K562 (cell line): ENCODE data around the gene ARHGEF7. TPM values are rescaled to one million over a fixed set of nuclear protein-coding genes. Genes with fewer than 3 reads are reported as not detected.

ENCODE experiments used
- ATAC-seq: fragments of 200-7000 bp; cut with Tn5 transposase; 3 replicates; pipeline ENCODE4 v1.9.1; 2020; ENCODE audit warnings: moderate library complexity
- BruUV-seq: library from RNA; stranded (reverse); fragments of 400-500 nt; replicated peaks from 2 replicates; lab custom pipeline; 2021; lab: Mats Ljungman, UMichigan
- CTCF ChIA-PET: fragments of 300-600 bp; formaldehyde crosslinking; extraction: SDS; loops from one replicate; lab custom pipeline; 2021; ENCODE audit warnings: low intra/inter-chr PET ratio; lab: Yijun Ruan, JAX
- POLR2A ChIA-PET: fragments of 300-600, 350-650 bp; sonication (Branson Sonifier 250); formaldehyde crosslinking; extraction: SDS; loops from one replicate; lab custom pipeline; 2021; ENCODE audit warnings: antibody characterized with exemption, inconsistent platforms; lab: Yijun Ruan, JAX
- DNase-seq, 4 experiments: peaks; one replicate each; pipeline versions ENCODE4 v3.0.0 to v3.0.0-alpha.2; 2011 to 2018; ENCODE audit warnings: low spot score in 3 of 4, mixed read lengths in 3 of 4; ENCODE audit errors: extremely low read depth in 1 of 4
- FAIRE-seq: peaks from 2 replicates; lab custom pipeline; 2011; peaks lifted over from hg19 to GRCh38; lab: Jason Lieb, UNC
- H2AFZ ChIP-seq: 2 replicates; pipeline ENCODE4 v1.6.0; 2011; ENCODE audit warnings: low read depth, low read length, control low read depth, inconsistent platforms
- H3K27ac ChIP-seq: fragments of 200-600 bp; 3 replicates; pipeline ENCODE4 v1.8.0; 2011; ENCODE audit warnings: low read depth, mild to moderate bottlenecking, control low read depth, inconsistent platforms, low read length, moderate library complexity, mixed read lengths; ENCODE audit errors: extremely low read depth
- H3K27me3 ChIP-seq, 2 experiments: fragments of 300-600 bp in 1 of 2; 2 replicates in 1 of 2; 3 replicates in 1 of 2; pipeline versions ENCODE4 v1.6.0 to v1.8.0; 2011; ENCODE audit warnings: inconsistent platforms in 2 of 2, low read length in 2 of 2, mild to moderate bottlenecking in 1 of 2, mixed read lengths in 1 of 2, moderate library complexity in 1 of 2; ENCODE audit not compliant: control insufficient read depth in 2 of 2, insufficient read depth in 2 of 2
- H3K36me3 ChIP-seq: fragments of 300-600 bp; 3 replicates; pipeline ENCODE4 v1.8.0; 2011; ENCODE audit warnings: mild to moderate bottlenecking, low read length, inconsistent platforms; ENCODE audit not compliant: control insufficient read depth, insufficient read depth
- H3K4me1 ChIP-seq, 2 experiments: fragments of 200-600 bp in 1 of 2; replicated peaks in 1 of 2; 2 replicates in 1 of 2; 3 replicates in 1 of 2; pipeline versions ENCODE4 v1.5.1 to v1.8.0; 2011; ENCODE audit warnings: inconsistent platforms in 2 of 2, low read length in 2 of 2, mild to moderate bottlenecking in 1 of 2, mixed read lengths in 1 of 2, moderate library complexity in 1 of 2; ENCODE audit not compliant: control insufficient read depth in 2 of 2, insufficient read depth in 2 of 2
- H3K4me2 ChIP-seq: 2 replicates; pipeline ENCODE4 v1.6.1; 2011; ENCODE audit warnings: low read length, control low read depth, inconsistent platforms, mixed read lengths; ENCODE audit not compliant: insufficient read depth
- H3K4me3 ChIP-seq: fragments of 200-600 bp; sonication (generic), shearing (Covaris generic); 2 replicates; pipeline ENCODE4 v1.5.1; 2016; ENCODE audit warnings: control low read depth, inconsistent platforms
- H3K79me2 ChIP-seq: fragments of 200-600 bp; 3 replicates; pipeline ENCODE4 v1.8.0; 2011; ENCODE audit warnings: low read length, inconsistent platforms; ENCODE audit not compliant: control insufficient read depth, insufficient read depth
- H3K9ac ChIP-seq, 2 experiments: 2 replicates each; pipeline versions ENCODE4 v1.6.0 to v1.6.1; 2011; ENCODE audit warnings: low read depth in 2 of 2, low read length in 2 of 2, control low read depth in 1 of 2, inconsistent platforms in 1 of 2, mild to moderate bottlenecking in 1 of 2, mixed read lengths in 1 of 2; ENCODE audit not compliant: insufficient read depth in 1 of 2
- H3K9me1 ChIP-seq: one replicate; pipeline ENCODE4 v1.6.0; 2011; ENCODE audit warnings: inconsistent platforms, mild to moderate bottlenecking, low read length, moderate library complexity; ENCODE audit not compliant: control insufficient read depth, insufficient read depth
- H3K9me3 ChIP-seq: replicated peaks from 2 replicates; pipeline ENCODE4 v1.5.1; 2011; ENCODE audit warnings: low read depth, low read length, inconsistent platforms; ENCODE audit not compliant: control insufficient read depth, insufficient read depth
- H4K20me1 ChIP-seq: replicated peaks from 2 replicates; pipeline ENCODE4 v1.6.1; 2011; ENCODE audit warnings: low read length, inconsistent platforms, mixed read lengths; ENCODE audit not compliant: control insufficient read depth, insufficient read depth
- BMI1 ChIP-seq: fragments of 150-350 bp; IDR thresholded peaks from 2 replicates; pipeline ENCODE4 v1.6.1; 2014; ENCODE audit warnings: low read length
- DPF2 ChIP-seq: fragments of 450-650 bp; IDR thresholded peaks from 2 replicates; pipeline ENCODE4 v1.6.1; 2016
- ELF4 ChIP-seq: fragments of 450-650 bp; formaldehyde crosslinking; IDR thresholded peaks from 2 replicates; pipeline ENCODE4 v1.4.0; 2022; ENCODE audit warnings: missing genetic modification characterization
- EP400 ChIP-seq: fragments of 450-650 bp; IDR thresholded peaks from 2 replicates; pipeline ENCODE4 v1.6.1; 2017; ENCODE audit warnings: antibody characterized with exemption, mild to moderate bottlenecking, moderate library complexity
- FOXK1 ChIP-seq: sonication (generic); formaldehyde crosslinking; IDR thresholded peaks from 2 replicates; pipeline ENCODE4 v1.8.0; 2022; ENCODE audit warnings: missing genetic modification reagents, mild to moderate bottlenecking, borderline replicate concordance
- HMG20B ChIP-seq: fragments of 250-450 bp; sonication (Bioruptor Pico); IDR thresholded peaks from 2 replicates; pipeline ENCODE4 v1.5.0; 2021; ENCODE audit warnings: mild to moderate bottlenecking
- MCM7 ChIP-seq, 2 experiments: fragments of 450-650 bp; IDR thresholded peaks; 2 replicates each; pipeline ENCODE4 v1.6.1; 2016 to 2018
- SRSF1 ChIP-seq: fragments of 200-400 bp; formaldehyde crosslinking; IDR thresholded peaks from 2 replicates; pipeline ENCODE4 v1.6.1; 2017; ENCODE audit warnings: mild to moderate bottlenecking, low read depth, low read length, moderate library complexity
- ZNF785 ChIP-seq: fragments of 250-450 bp; sonication (Bioruptor Pico); IDR thresholded peaks from 2 replicates; pipeline ENCODE4 v1.4.0; 2020; ENCODE audit warnings: mild to moderate bottlenecking
- WGBS: fragments of 100-300 bp; shearing (Covaris generic); methylation state at CpG from one replicate; pipeline ENCODE4 v1.1.6; 2016; ENCODE audit warnings: low coverage, mixed read lengths; ENCODE audit not compliant: insufficient coverage; ENCODE audit errors: missing lambda C conversion rate; 5-methylcytosine and 5-hydroxymethylcytosine counted together
- in situ Hi-C: fragments of 300-500 bp; cut with MboI; formaldehyde crosslinking; loops from 4 replicates; pipeline ENCODE4 v1.15.0; 2018; ENCODE audit warnings: inconsistent platforms, mixed read lengths
- intact Hi-C: fragments of 100-400 bp; cut with micrococcal nuclease; formaldehyde crosslinking; loops from 2 replicates; pipeline ENCODE4 v1.14.2; 2022
- polyA plus RNA-seq, 8 experiments: library from polyadenylated mRNA; depleted of rRNA in 4 of 8; stranded (reverse) in 5 of 8; unstranded in 3 of 8; fragments of >200 nt; fragmentation: Nextera tagmentation in 2 of 8; fragmentation: Illumina TruSeq in 1 of 8; extraction: Ambion mirVana in 2 of 8; extraction: Trizol in 1 of 8; gene quantifications; 2 replicates each; pipeline versions ENCODE4 v1.2.1 to v1.2.3, GENCODE V29; 2011 to 2014; ENCODE audit warnings: inconsistent platforms in 1 of 8, missing spikeins in 1 of 8
- total RNA-seq, 7 experiments: library from RNA; depleted of rRNA in 6 of 7; stranded (reverse); fragments of >200 nt in 6 of 7; fragmentation: Illumina TruSeq in 2 of 7; extraction: Trizol in 2 of 7; gene quantifications; 2 replicates each; pipeline versions ENCODE4 v1.2.1 to v1.2.3, GENCODE V29; 2011 to 2021; ENCODE audit warnings: low replicate concordance in 1 of 7
- TF ChIP-seq, protein P1 (sequence below), 2 experiments: fragments of 450-650 bp in 1 of 2; IDR thresholded peaks; 2 replicates each; pipeline ENCODE4 v1.6.1; 2011 to 2017; ENCODE audit warnings: low read depth in 2 of 2, antibody characterized with exemption in 1 of 2, borderline replicate concordance in 1 of 2, low read length in 1 of 2, mild to moderate bottlenecking in 1 of 2, mixed read lengths in 1 of 2; ENCODE audit not compliant: control insufficient read depth in 1 of 2

Gene ARHGEF7
- total and polyA plus RNA-seq, 9 of the 15 experiments (the other 6 are each of a cell fraction or from before 2014, with no cell fraction given), result 2.1 to 26.8 (median 17.5) TPM

- Histone ChIP-seq H3K27me3 (peaks cover 5 to 85% of the 10 kb centered on the region in 2 experiments; a peak in 4 of 5 replicates), H3K9ac (no peak overlapping the region)
- FAIRE-seq, result no peak
These were observed 209.6 kb downstream of the ARHGEF7 start for GRCh38 chr13:111324736-111325135.

More at GRCh38 chr13:111324736-111325135, 209.6 kb downstream of the ARHGEF7 start:
- no peaks in the 10 kb centered on the region for H3K9me3 ChIP-seq
- ATAC-seq (no peak), DNase-seq (no peak)
- in situ Hi-C loops (no loop called here), intact Hi-C loops (no loop called here)
- no peaks in the 10 kb centered on the region for H4K20me1 ChIP-seq
- H3K4me2 ChIP-seq, result no peak overlapping the region
- H3K4me3 ChIP-seq, result no peak overlapping the region
- no TSS peak for BruUV-seq
- TF ChIP-seq HMG20B (CRISPR knock-in tag), result no peak
- no peak for TF ChIP-seq ZNF785 (CRISPR knock-in tag)
- no peak for TF ChIP-seq DPF2
- TF ChIP-seq, protein P1, sequence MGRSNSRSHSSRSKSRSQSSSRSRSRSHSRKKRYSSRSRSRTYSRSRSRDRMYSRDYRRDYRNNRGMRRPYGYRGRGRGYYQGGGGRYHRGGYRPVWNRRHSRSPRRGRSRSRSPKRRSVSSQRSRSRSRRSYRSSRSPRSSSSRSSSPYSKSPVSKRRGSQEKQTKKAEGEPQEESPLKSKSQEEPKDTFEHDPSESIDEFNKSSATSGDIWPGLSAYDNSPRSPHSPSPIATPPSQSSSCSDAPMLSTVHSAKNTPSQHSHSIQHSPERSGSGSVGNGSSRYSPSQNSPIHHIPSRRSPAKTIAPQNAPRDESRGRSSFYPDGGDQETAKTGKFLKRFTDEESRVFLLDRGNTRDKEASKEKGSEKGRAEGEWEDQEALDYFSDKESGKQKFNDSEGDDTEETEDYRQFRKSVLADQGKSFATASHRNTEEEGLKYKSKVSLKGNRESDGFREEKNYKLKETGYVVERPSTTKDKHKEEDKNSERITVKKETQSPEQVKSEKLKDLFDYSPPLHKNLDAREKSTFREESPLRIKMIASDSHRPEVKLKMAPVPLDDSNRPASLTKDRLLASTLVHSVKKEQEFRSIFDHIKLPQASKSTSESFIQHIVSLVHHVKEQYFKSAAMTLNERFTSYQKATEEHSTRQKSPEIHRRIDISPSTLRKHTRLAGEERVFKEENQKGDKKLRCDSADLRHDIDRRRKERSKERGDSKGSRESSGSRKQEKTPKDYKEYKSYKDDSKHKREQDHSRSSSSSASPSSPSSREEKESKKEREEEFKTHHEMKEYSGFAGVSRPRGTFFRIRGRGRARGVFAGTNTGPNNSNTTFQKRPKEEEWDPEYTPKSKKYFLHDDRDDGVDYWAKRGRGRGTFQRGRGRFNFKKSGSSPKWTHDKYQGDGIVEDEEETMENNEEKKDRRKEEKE (IDR thresholded peaks at IDR 0.05; ENCODE audit: borderline replicate concordance in 1 of 2, control insufficient read depth in 1 of 2, low read depth in 2 of 2, low read length in 1 of 2), result no peak
- TF ChIP-seq ELF4, result no peak
- no peak for TF ChIP-seq MCM7 (IDR thresholded peaks at IDR 0.05)
- TF ChIP-seq BMI1, result no peak
- TF ChIP-seq SRSF1, result no peak
- TF ChIP-seq EP400, result no peak
- TF ChIP-seq FOXK1, result no peak
- 0% methylated on average over 8 of the region's 14 CpGs for WGBS
- POLR2A ChIA-PET, result no interaction called here
- H3K36me3 ChIP-seq, result no peaks in the 10 kb centered on the region
- H3K27ac ChIP-seq, result no peak overlapping the region
- H3K9me1 ChIP-seq, result no peaks in the 10 kb centered on the region
- CTCF ChIA-PET, result no interaction called here
- H3K79me2 ChIP-seq, result no peaks in the 10 kb centered on the region
- no peak overlapping the region for H2AFZ ChIP-seq
- peaks cover 0 to 6% of the 10 kb centered on the region in 2 experiments; a peak in 2 of 5 replicates for H3K4me1 ChIP-seq
